ENCODE measurements around the gene OR8K5.

The OR8K5 gene

GRCh38 chr11:56188602-56189001, 28.5 kb upstream of the OR8K5 start:
- TF ChIP-seq CTCF (conservative IDR thresholded peaks at IDR 0.05; ENCODE audit: low read depth, low read length), result no peak
- H2AFZ ChIP-seq (ENCODE audit: low read depth), result no peak overlapping the region
- no peak overlapping the region for H3K4me3 ChIP-seq (IDR thresholded peaks at IDR 0.05; ENCODE audit: insufficient read depth, low read depth, low read length)
- H3K27me3 ChIP-seq (ENCODE audit: insufficient read depth, low read depth), result no peaks in the 10 kb centered on the region
- no peaks in the 10 kb centered on the region for H4K20me1 ChIP-seq (ENCODE audit: insufficient read depth)
- H3K9ac ChIP-seq, result no peak overlapping the region
- H3K27ac ChIP-seq, result no peak overlapping the region
- no peaks in the 10 kb centered on the region for H3K79me2 ChIP-seq (ENCODE audit: insufficient read depth, low read depth)
- no peak overlapping the region for H3K4me2 ChIP-seq
- H3K36me3 ChIP-seq (ENCODE audit: insufficient read depth), result no peaks in the 10 kb centered on the region
- H3K4me1 ChIP-seq (ENCODE audit: low read depth, poor library complexity, severe bottlenecking), result no peaks in the 10 kb centered on the region

- H3K4me3 ChIP-seq (IDR thresholded peaks at IDR 0.05; ENCODE audit: insufficient read depth, low read depth, low read length), result no peak overlapping the region
- no peak for TF ChIP-seq CTCF (conservative IDR thresholded peaks at IDR 0.05; ENCODE audit: low read depth, low read length)
- H3K36me3 ChIP-seq (ENCODE audit: insufficient read depth), result no peaks in the 10 kb centered on the region
- H2AFZ ChIP-seq (ENCODE audit: low read depth), result no peak overlapping the region
- H3K4me1 ChIP-seq (ENCODE audit: low read depth, poor library complexity, severe bottlenecking), result no peaks in the 10 kb centered on the region
- no peak overlapping the region for H3K4me2 ChIP-seq
- no peaks in the 10 kb centered on the region for H3K27me3 ChIP-seq (ENCODE audit: insufficient read depth, low read depth)
- H3K79me2 ChIP-seq (ENCODE audit: insufficient read depth, low read depth), result no peaks in the 10 kb centered on the region
- H4K20me1 ChIP-seq (ENCODE audit: insufficient read depth), result no peaks in the 10 kb centered on the region
- H3K9ac ChIP-seq, result no peak overlapping the region
- no peak overlapping the region for H3K27ac ChIP-seq
Observed at GRCh38 chr11:56183459-56183858, 23.3 kb upstream of the OR8K5 start.

GRCh38 chr11:56176318-56176717, 16.2 kb upstream of the OR8K5 start, which contains the start of gene OR5J2:
TSS of gene OR5J2 (plus strand) at chr11:56176618. CDS start at chr11:56176618, 0 bp downstream.
- Histone ChIP-seq H3K9ac (no peak within 1 kb of the TSS), H3K4me2 (no peak within 1 kb of the TSS), H3K36me3 (ENCODE audit: insufficient read depth) (no peaks in the 10 kb centered on the region), H3K79me2 (ENCODE audit: insufficient read depth, low read depth) (no peaks in the 10 kb centered on the region), H3K27ac (no peak within 1 kb of the TSS), H3K4me3 (IDR thresholded peaks at IDR 0.05; ENCODE audit: insufficient read depth, low read depth, low read length) (no peak within 1 kb of the TSS), H3K4me1 (ENCODE audit: low read depth, poor library complexity, severe bottlenecking) (no peaks in the 10 kb centered on the region), H2AFZ (ENCODE audit: low read depth) (no peak within 1 kb of the TSS), H4K20me1 (ENCODE audit: insufficient read depth) (no peaks in the 10 kb centered on the region), H3K27me3 (ENCODE audit: insufficient read depth, low read depth) (no peaks in the 10 kb centered on the region)
- TF ChIP-seq CTCF (conservative IDR thresholded peaks at IDR 0.05; ENCODE audit: low read depth, low read length), result no peak

- no peaks in the 10 kb centered on the region for H3K36me3 ChIP-seq (ENCODE audit: insufficient read depth)
- no peaks in the 10 kb centered on the region for H3K79me2 ChIP-seq (ENCODE audit: insufficient read depth, low read depth)
- H3K4me3 ChIP-seq (IDR thresholded peaks at IDR 0.05; ENCODE audit: insufficient read depth, low read depth, low read length), result no peak overlapping the region
- no peaks in the 10 kb centered on the region for H4K20me1 ChIP-seq (ENCODE audit: insufficient read depth)
- H2AFZ ChIP-seq (ENCODE audit: low read depth), result no peak overlapping the region
- H3K27me3 ChIP-seq (ENCODE audit: insufficient read depth, low read depth), result no peaks in the 10 kb centered on the region
- H3K4me1 ChIP-seq (ENCODE audit: low read depth, poor library complexity, severe bottlenecking), result no peaks in the 10 kb centered on the region
- no peak overlapping the region for H3K27ac ChIP-seq
- no peak overlapping the region for H3K9ac ChIP-seq
- TF ChIP-seq CTCF (conservative IDR thresholded peaks at IDR 0.05; ENCODE audit: low read depth, low read length), result no peak
- no peak overlapping the region for H3K4me2 ChIP-seq
Observed at GRCh38 chr11:56172256-56172830, 12.2 kb upstream of the OR8K5 start.

Measured in KMS-11 (cell line).